Cardiac fibroblast (primary cell): ENCODE results near the gene THYN1.

Experiments used
- DNase-seq, 2 donors: peaks; one replicate each; pipeline versions ENCODE4 v3.0.0 to v3.0.0-alpha.2; 2010; ENCODE audit warnings: low read depth in 2 of 2
- H3K4me3 ChIP-seq, 2 donors: replicated peaks in 1 of 2; 1 replicate in 1 of 2; 2 replicates in 1 of 2; pipeline ENCODE4 v1.5.1; 2011; ENCODE audit warnings: low read depth in 2 of 2, low read length in 2 of 2, mild to moderate bottlenecking in 2 of 2, moderate library complexity in 1 of 2
- TF ChIP-seq, protein P1 (sequence below): IDR thresholded peaks from one replicate; pipeline ENCODE4 v1.5.1; 2011; ENCODE audit warnings: low read depth, mild to moderate bottlenecking, low read length, inconsistent platforms

Gene THYN1

DNA sequence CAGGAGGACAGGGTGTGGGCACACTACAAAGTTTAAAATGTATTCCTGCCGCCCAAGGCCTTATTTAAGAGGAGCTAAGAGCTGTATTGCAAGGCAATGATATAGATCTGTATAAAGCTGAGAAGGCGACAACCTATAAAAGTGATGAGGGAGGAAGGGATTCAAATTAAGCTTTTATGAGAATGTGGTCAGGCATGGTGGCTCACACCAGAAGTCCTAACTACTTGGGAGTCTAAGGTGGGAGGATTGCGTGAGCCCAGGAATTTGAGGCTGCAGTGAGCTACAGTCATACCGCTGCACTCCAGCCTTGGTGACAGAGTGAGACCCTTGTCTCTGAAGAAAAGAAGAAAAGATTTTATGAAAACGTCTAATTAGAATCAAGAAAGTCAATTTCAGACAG lies 13.3 kb upstream of the THYN1 start:
- no peak for DNase-seq
- no peak overlapping the region for H3K4me3 ChIP-seq
- TF ChIP-seq, protein P1, sequence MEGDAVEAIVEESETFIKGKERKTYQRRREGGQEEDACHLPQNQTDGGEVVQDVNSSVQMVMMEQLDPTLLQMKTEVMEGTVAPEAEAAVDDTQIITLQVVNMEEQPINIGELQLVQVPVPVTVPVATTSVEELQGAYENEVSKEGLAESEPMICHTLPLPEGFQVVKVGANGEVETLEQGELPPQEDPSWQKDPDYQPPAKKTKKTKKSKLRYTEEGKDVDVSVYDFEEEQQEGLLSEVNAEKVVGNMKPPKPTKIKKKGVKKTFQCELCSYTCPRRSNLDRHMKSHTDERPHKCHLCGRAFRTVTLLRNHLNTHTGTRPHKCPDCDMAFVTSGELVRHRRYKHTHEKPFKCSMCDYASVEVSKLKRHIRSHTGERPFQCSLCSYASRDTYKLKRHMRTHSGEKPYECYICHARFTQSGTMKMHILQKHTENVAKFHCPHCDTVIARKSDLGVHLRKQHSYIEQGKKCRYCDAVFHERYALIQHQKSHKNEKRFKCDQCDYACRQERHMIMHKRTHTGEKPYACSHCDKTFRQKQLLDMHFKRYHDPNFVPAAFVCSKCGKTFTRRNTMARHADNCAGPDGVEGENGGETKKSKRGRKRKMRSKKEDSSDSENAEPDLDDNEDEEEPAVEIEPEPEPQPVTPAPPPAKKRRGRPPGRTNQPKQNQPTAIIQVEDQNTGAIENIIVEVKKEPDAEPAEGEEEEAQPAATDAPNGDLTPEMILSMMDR: no peak

DNA sequence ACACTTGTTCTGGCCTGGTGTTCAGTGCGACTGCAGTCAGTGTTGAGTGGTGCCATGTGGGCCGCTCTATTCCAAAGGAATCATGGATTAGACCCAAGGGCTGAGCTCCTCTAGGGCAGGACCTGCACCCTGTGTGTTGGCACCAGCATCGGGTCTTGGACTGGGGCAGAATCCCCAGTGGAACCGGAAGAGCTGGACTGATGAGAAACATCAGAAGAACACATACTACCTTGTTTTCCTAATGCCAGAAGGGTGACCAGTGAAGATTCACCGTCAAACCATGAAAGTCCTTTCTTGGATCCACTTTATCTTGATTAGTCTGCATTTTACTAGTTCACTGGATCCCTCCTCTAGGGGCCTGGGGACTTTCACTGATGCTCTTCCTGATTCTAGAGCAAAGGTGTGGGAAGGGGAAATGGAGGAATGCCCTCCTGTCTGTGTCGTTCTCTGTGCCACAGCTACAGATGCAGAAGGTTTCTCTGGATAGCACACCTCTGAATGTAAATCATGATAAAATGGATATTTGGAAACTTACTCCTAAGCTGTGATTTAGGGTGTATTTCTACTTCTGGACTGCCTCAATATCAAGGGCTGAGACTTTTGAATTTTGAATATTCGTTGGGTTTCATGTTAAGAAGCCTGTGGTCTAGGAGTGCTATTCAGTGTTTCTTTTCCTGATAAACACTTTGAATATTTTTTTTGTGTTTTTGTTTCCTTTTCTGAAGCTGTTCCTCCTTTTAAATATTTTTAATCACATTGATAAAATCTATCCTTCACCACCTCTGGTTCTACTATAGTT lies 12.0 kb upstream of the THYN1 start:
- no peak overlapping the region for H3K4me3 ChIP-seq
- DNase-seq: no peak
- TF ChIP-seq, protein P1: no peak

DNA sequence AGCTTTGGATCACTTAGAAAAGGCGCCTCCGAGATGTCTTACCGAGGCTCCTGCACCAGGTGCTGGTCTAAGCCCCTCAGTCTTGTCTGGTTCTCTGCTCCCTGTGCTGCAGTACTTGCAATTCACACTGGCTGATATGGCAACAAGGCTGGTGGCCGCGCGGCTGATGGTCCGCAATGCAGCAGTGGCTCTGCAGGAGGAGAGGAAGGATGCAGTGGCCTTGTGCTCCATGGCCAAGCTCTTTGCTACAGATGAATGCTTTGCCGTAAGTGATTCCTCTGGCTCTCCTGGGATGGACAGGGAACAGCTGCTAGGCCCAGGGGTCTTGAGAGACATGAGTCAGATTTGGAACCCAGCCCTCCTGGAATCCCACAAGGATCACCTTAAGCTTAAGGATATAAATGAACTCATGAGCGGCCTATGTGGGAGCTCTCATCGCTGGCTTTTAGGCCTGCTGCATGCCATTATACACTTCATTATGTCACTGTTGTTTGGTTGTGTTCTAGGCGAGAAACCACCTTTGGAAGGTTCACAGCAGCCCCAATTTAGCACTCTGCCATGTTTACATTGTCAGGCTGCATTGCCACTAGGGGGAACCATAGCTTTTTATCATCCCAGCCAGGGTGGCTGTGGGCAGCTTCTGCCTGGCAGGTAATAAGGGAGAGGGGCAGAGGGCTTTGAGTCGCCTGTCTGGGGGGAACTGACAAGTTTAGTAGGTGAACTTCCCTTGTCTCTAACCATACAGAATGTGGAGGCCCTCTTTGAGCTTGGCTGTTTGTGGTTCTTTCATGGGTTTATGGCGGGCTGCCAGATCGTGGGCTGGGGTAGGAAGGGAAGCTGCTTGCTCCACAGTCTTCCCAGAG lies 8.7 kb upstream of the THYN1 start:
- H3K4me3 ChIP-seq: no peak overlapping the region
- peak; percentile 26 to 35 for DNase-seq
- TF ChIP-seq, protein P1: peak; percentile 60

DNA sequence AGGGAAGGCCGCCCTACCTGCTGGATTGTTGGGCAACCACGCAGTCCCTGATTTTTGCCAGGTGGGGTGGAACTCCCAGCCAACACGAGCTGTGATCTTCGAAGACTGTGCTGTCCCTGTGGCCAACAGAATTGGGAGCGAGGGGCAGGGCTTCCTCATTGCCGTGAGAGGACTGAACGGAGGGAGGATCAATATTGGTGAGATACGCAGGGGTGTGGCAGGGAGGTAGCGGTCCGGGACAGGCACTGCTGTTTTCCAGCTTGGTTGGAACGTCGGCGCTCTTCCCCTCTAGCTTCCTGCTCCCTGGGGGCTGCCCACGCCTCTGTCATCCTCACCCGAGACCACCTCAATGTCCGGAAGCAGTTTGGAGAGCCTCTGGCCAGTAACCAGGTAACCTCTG lies 7.8 kb upstream of the THYN1 start:
- no peak for DNase-seq
- no peak overlapping the region for H3K4me3 ChIP-seq
- TF ChIP-seq, protein P1: no peak

DNA sequence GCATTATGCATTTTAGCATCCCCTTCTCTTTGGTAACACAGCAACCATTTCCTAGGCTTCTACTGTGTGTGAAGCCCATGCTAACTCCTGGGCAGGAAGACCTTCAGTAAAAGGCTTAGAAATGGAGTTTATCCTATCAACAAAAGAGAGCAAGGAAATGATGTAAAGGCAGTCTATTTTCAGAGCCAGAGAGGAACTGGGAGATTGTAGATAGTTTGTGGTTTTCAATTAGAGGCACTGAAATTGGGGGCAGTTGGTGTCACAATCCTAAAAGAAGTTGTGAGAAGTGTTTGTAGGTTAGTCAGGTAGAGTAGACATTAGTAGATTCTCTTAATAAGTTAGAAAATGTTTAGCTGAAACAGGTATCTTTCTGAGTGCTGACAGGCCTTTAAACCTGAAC lies 7.4 kb upstream of the THYN1 start:
- TF ChIP-seq, protein P1: no peak
- no peak overlapping the region for H3K4me3 ChIP-seq
- no peak for DNase-seq

DNA sequence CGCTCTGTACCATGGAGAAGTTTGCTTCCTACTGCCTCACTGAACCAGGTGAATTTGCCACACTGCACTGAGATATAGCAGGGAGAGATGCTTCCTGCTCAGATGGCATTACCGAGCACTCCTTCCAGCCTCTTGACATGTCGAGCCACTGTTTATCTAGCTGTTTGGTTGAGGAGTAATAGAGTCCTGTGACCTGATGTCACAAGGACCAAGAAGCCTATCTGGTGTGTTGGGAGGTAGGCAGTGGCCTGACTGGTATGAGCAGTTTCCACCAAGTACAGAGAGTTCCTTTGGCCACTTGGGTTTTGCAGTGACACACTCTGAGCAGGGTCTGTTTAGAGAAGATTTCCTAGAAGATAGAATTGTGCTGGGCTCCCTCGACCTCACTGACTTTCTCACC lies 5.4 kb upstream of the THYN1 start:
- no peak for DNase-seq
- TF ChIP-seq, protein P1: no peak

More for the DNA sequence above, 5.4 kb upstream of the THYN1 start:
- H3K4me3 ChIP-seq: no peak overlapping the region
